ENCODE data around the gene IL19. TPM values are rescaled to one million over a fixed set of nuclear protein-coding genes. Genes with fewer than 3 reads are reported as not detected.

Gene IL19
- total and polyA plus RNA-seq, 8 donors, result 3.1 to 25.9 TPM; not detected in 6

DNA sequence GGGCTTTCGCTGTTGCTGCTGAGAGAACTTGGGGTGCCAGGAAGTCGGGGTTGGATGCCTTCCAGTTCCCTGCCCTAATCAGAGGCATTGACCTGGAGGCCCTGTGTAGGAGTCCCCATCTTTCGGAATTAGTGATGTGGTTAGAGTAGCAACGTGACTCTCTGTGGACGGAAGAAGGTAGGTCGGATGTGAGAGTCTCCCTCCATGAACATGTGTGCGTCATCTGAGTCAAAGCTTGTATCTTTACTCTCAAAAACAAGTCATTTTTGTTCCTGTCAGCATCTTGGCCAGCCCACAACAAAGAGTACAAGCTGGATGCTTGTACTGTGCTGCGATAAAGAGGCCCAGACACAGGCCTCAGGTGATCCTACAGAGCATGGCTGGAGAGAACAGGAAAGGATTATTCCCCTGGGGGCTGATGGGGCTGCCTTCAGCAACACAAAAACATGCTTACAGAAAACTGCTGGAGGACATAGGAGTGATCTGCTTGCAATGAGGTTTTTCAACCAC lies 32.7 kb downstream of the IL19 start:
- intact Hi-C loops (cut with DNase I; ENCODE audit: low total_unique reads), result no loop called here
- no peak for TF ChIP-seq POLR2AphosphoS5 (IDR thresholded peaks at IDR 0.05)
- TF ChIP-seq EP300 (IDR thresholded peaks at IDR 0.05), result no peak
- TF ChIP-seq POLR2A (IDR thresholded peaks at IDR 0.05), result no peak
- TF ChIP-seq, protein P1, sequence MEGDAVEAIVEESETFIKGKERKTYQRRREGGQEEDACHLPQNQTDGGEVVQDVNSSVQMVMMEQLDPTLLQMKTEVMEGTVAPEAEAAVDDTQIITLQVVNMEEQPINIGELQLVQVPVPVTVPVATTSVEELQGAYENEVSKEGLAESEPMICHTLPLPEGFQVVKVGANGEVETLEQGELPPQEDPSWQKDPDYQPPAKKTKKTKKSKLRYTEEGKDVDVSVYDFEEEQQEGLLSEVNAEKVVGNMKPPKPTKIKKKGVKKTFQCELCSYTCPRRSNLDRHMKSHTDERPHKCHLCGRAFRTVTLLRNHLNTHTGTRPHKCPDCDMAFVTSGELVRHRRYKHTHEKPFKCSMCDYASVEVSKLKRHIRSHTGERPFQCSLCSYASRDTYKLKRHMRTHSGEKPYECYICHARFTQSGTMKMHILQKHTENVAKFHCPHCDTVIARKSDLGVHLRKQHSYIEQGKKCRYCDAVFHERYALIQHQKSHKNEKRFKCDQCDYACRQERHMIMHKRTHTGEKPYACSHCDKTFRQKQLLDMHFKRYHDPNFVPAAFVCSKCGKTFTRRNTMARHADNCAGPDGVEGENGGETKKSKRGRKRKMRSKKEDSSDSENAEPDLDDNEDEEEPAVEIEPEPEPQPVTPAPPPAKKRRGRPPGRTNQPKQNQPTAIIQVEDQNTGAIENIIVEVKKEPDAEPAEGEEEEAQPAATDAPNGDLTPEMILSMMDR (IDR thresholded peaks at IDR 0.05), result no peak
- peak; percentile 28 to 75 for DNase-seq
- peaks cover 0 to 13% (median 0%) of the 10 kb centered on the region in 3 donors for H3K27me3 ChIP-seq
- H3K36me3 ChIP-seq, result no peaks in the 10 kb centered on the region
- H3K9me3 ChIP-seq, result no peaks in the 10 kb centered on the region
- peak overlapping the region in 3 of 5 donors; percentile 47 to 51 (median 47) for H3K27ac ChIP-seq
- peaks cover 0 to 15% (median 7%) of the 10 kb centered on the region in 4 donors for H3K4me1 ChIP-seq
- 79 to 87% (median 86%) methylated on average over 8 of the region's 8 CpGs for WGBS, 5 donors
- no peak overlapping the region for H3K4me3 ChIP-seq

DNA sequence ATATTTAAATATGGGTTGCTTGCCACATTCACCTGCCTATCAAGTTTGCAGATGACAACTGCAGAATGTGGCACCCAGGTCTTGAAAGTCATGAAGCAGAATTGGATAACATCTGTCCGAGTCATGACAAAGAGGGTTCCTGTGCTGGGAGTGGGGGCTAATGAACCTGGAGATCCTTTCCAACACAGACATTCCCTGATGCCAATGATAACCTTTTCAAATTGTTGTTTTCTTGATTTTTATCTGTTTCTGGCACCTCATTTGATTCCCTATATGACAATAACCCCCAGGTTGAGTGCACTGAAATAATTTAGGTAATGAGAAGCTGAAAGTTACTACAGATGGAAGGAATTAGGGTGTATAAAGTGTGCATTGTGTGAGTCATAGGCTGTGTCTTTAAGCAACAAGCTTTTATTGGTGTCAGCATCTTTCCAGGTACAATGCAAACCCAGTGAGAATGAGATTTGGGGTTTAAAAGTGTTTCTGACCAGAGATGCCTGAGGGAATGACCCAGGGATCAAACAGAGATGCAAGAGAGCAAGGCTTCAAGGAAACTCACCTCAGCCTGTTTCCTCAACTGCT lies 33.7 kb downstream of the IL19 start:
- WGBS, 5 donors, result 65 to 96% (median 94%) methylated on average over 1 of the region's 1 CpG
- intact Hi-C loops (cut with DNase I; ENCODE audit: low total_unique reads), result no loop called here
- Histone ChIP-seq H3K9me3 (no peaks in the 10 kb centered on the region), H3K36me3 (no peaks in the 10 kb centered on the region), H3K4me1 (peaks cover 0 to 15% (median 7%) of the 10 kb centered on the region in 4 donors), H3K4me3 (no peak overlapping the region), H3K27me3 (peaks cover 0 to 4% (median 0%) of the 10 kb centered on the region in 3 donors), H3K27ac (peak overlapping the region in 3 of 5 donors; percentile 47 to 51 (median 47))
- TF ChIP-seq EP300 (IDR thresholded peaks at IDR 0.05) (no peak), POLR2AphosphoS5 (IDR thresholded peaks at IDR 0.05) (no peak), POLR2A (IDR thresholded peaks at IDR 0.05) (no peak)
- TF ChIP-seq, protein P1 (IDR thresholded peaks at IDR 0.05), result no peak
- no peak for DNase-seq

DNA sequence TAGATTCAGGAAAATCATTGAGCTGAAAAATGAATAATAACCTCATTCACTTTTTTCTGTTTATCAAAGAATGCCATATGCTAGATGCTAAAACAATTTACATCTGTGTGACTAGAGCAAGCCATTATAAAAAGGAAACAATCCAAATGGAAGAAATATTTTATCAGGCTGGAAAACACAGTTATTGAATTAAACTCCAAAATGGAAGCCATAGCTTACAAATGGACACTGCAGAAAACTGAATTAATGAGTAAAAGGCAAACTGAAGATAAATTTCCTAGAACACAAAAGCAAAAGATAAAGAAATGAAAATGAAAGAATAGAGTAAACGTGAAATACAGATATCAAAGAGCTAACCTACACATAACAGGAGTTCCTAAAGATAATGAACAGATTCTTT lies 34.8 kb downstream of the IL19 start:
- no peak for TF ChIP-seq EP300 (IDR thresholded peaks at IDR 0.05)
- TF ChIP-seq POLR2AphosphoS5 (IDR thresholded peaks at IDR 0.05), result no peak
- no peak for TF ChIP-seq POLR2A (IDR thresholded peaks at IDR 0.05)
- TF ChIP-seq, protein P1 (IDR thresholded peaks at IDR 0.05), result no peak
- H3K4me1 ChIP-seq, result peaks cover 0 to 15% (median 7%) of the 10 kb centered on the region in 4 donors
- no peaks in the 10 kb centered on the region for H3K36me3 ChIP-seq
- WGBS, 5 donors, result 18 to 45% (median 28%) methylated on average over 1 of the region's 1 CpG
- H3K4me3 ChIP-seq, result no peak overlapping the region
- intact Hi-C loops (cut with DNase I; ENCODE audit: low total_unique reads), result no loop called here
- no peak overlapping the region for H3K27ac ChIP-seq
- no peak for DNase-seq
- H3K27me3 ChIP-seq, result no peaks in the 10 kb centered on the region
- H3K9me3 ChIP-seq, result no peaks in the 10 kb centered on the region

DNA sequence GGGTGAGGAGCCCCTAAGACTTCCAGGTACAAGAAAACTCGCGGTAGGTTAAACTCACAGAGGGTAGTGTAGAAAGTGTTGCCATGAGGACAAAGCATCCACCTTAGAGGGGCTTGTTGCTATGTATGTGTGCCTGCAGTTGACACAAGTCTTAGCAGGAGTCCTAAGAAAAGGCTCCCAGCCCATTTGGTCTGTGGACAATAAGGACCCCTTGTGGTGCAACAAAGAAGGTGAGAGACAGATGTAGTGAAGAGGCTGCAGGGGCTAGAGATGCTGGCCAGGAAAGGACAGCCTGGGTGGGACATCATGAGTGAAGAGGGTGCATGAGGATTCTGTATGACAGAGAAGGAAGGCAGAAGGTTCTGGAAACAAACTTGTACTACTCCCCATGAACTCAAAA lies 38.0 kb downstream of the IL19 start:
- peak in 1 of 2 donors; percentile 61 for DNase-seq
- WGBS, 5 donors, result 54 to 71% (median 66%) methylated on average over 2 of the region's 2 CpGs
- intact Hi-C loops (cut with DNase I; ENCODE audit: low total_unique reads), result no loop called here
- Histone ChIP-seq H3K27me3 (no peaks in the 10 kb centered on the region), H3K9me3 (peaks cover 0 to 8% (median 6%) of the 10 kb centered on the region in 4 donors), H3K27ac (no peak overlapping the region), H3K4me3 (no peak overlapping the region), H3K36me3 (no peaks in the 10 kb centered on the region), H3K4me1 (peaks cover 0 to 15% (median 7%) of the 10 kb centered on the region in 4 donors)
- TF ChIP-seq, protein P1 (IDR thresholded peaks at IDR 0.05), result peak in 1 of 7 experiments; percentile 28
- TF ChIP-seq POLR2AphosphoS5 (IDR thresholded peaks at IDR 0.05), result no peak
- no peak for TF ChIP-seq EP300 (IDR thresholded peaks at IDR 0.05)

Measured in stomach (tissue), 9 donors.